NCI-H82 treated with DMSO at 0.1 percent for 48 hours (cell line): ENCODE data around the gene LMNB1.

Experiments
- DNase-seq: peaks from one replicate; lab custom pipeline; 2025; ENCODE audit not compliant: unreplicated experiment; lab: John Stamatoyannopoulos, UW

Gene LMNB1

DNA sequence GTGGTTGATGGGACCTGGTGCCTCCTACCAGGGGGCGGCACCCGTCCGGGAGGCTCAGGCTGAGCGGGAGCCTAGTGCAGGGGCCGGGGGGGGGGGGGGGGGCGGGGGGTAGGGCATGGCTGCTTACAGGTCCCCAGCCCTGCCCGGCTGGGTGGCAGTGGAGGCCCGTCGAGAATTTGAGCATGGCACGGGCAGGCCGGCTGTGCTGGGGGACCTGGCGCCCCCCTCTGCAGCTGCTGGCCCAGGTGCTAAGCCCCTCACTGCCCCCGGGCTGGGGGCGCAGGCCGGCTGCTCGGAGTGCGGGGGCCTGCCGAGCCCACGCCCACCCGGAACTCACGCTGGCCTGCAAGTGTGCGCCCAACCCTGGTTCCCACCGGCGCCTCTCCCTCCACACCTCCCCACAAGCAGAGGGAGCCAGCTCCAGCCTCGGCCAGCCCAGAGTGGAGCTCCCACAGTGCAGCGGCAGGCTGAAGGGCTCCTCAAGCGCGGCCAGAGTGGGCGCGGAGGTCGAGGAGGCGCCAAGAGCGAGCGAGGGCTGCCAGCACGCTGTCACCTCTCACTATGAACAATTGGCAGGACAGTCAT lies 77.7 kb downstream of the LMNB1 start:
- DNase-seq = no peak

- DNase-seq = no peak
Measured at GRCh38 chr5:126855266-126855665, 78.3 kb downstream of the LMNB1 start.

- DNase-seq = no peak
Measured at GRCh38 chr5:126857472-126858410, 80.8 kb downstream of the LMNB1 start.

GRCh38 chr5:126858441-126858840 lies 81.5 kb downstream of the LMNB1 start:
- no peak for DNase-seq

GRCh38 chr5:126863402-126863801 lies 86.5 kb downstream of the LMNB1 start:
- no peak for DNase-seq

- DNase-seq = no peak
Measured at GRCh38 chr5:126864042-126864688, 87.2 kb downstream of the LMNB1 start.

GRCh38 chr5:126865299-126865698 lies 88.4 kb downstream of the LMNB1 start:
- DNase-seq = no peak

DNA sequence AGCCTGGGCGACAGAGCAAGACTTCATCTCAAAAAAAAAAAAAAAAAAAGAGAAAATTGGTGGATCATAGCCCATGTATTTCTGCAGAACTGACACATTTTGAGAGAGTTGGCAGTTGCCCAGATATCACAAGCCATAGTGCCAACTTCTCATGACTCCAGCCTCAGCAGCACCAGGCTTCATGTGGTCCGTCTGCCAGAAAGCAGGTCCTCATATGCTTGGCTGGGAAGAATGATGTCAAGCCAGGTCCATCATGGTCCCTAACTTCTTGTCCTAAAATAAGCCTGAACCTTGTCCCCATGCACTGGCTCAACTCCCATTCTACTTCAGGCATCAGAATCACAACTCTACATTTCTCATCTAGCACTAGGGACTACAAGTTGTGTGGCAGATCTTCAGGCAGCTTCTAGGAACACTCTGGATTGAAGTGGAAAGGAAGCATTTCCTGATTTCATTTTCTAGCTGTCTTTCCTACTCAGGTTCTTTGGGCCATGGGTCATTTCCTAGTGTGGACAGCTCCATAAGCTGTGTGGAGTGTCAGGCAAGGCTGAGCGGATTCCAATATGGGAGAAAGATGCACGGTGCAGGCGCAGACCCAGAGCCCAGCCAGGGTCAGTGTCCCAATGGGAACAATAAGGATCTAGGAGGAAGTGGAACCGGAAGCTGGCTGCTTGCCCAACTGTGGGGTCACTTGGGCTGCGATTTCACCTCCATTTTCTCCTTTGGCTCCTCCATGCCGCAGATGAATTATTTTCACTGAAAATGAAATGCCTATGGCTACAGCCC lies 90.1 kb downstream of the LMNB1 start:
- DNase-seq = no peak

- DNase-seq = no peak
Measured at GRCh38 chr5:126868338-126869004, 91.5 kb downstream of the LMNB1 start.

- DNase-seq = no peak
Measured at GRCh38 chr5:126869005-126869451, 92.1 kb downstream of the LMNB1 start.

DNA sequence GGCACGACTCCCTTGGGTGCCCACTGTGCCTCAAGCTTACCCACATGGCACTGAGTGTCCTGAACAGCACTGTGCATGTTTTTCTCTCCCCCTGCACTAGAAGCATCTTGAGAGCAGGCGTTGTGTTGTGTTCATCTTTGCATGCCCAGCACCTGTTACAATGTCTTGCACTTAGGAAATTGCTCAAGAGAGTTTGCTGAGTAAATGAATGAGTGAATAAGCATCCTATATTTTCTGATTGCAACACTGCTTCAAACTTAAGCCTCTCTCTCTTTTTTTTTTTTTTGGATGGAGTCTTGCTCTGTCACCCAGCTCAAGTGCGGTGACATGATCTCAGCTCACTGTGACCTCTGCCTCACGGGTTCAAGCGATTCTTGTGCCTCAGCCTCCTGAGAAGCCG lies 94.5 kb downstream of the LMNB1 start:
- DNase-seq = no peak

- DNase-seq = no peak
Measured at GRCh38 chr5:126872561-126873354, 95.8 kb downstream of the LMNB1 start.

DNA sequence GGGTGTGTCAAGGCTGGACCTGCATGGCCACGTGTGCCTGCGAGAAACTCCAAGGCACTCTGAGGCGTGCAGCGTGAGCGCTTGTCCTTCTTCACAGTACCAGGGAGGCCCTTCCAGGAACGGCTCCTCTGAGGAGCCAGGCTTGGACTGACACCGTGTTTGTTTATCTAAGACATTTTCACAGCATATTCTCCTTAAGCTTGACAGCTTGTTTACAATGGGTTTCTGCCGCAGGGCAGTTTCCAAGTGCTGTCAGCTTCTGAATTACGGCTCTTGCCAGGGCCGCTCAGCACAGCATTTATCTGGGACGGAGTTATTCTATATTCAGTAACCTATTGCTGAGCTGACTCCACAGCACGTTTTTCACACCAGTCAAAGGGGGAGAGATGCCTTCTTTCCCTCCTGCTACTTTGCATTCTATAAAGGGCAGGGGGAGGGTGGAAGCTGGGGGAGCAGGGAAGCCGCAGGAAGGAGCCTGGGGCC lies 98.4 kb downstream of the LMNB1 start:
- DNase-seq = no peak

DNA sequence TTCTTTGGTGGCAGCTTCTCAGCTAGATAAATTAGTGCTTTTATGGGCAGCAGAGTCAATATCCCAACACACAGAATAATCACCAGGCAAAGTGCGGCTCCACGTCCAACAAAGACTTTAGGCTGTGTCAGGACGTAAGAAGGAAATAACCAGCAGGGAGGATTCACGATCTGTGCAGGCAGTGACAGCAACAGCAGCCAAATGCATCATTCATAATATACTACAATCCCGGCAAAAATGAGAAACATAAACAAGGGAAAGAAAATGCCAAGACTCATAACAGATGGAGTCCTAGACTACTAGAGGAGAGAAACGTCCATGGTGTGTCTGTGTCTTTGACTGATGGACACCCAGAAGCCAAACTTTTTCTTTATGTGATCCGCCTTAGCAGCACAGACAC lies 100.7 kb downstream of the LMNB1 start:
- DNase-seq = no peak

DNA sequence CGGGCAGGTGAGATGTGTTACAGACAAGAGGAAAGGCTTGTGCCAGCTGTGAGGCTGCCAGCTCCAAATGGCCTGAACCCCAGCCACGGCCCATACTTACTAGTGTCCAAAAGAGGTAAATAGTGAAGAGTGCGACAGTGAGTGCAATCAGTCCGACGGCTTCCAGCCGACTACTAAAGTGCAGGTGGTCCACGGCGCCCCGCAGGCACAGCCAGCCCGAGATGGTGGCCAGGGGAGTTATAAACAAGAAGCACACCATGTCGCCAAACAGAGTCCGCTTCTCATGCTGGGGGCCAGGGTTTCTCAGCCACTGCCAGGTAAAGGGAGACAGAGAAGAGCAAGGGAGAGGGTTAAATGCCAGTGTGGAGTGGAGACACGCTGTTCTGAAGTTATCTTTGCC lies 101.1 kb downstream of the LMNB1 start:
- no peak for DNase-seq

DNA sequence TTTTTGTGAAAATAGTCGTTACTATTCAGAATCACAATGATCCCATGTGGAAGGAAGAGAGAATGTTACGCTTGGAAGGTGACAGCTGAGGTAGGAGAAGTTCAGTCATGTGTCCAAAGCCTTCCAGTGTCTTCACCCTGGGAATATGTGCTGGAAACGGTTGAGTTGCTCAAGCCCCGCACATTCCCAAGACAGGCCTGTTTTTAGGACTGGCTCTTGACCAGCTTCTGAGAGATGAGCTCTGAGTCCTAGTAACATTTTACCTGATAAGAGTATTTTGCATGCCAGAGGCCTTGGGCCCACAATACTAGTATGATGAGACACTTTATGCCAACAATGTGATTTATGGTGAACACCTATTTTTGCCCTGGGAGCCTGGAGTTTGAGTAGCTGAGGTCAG lies 101.7 kb downstream of the LMNB1 start:
- DNase-seq = no peak

DNA sequence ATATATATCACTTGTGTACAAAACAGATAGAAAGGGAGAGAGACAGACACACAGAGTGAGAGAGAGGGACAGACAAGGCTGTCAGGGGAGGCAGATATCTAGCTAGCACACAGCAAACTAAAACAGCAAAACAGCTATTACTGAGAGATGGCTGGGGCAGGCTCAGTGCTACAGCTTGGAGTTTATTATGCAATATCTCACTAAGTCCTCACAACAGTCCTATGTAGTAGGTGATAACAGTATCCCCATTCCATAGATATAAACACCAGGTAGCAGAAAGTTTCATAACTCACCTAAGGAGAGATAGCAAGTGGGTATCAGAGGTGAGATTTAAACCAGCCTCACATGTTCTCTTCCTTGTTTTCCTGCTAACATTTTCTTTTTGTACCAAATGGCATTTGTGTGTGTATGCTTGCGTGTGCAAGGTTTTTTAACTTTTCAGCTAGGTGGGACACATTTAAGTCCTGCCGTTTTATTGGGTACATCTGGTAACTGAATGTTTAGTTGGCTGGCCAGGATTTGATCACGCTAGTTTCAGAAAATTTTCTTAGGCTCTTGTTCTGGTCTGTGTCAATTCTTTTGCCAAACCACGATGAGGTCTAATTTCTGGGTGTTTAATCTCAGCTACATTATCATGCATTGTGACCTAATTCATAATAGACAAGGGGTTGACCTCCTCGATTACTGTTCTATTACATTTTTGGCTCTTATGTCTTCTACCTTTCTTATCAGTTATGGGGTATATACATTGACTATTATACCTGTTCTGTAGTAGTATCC lies 105.1 kb downstream of the LMNB1 start:
- no peak for DNase-seq

- DNase-seq = peak; percentile 39
Measured at GRCh38 chr5:126883564-126884245, 106.8 kb downstream of the LMNB1 start.
